Testis (tissue), 3 donors: ENCODE data around the gene PSMC1. TPM values are rescaled to one million over a fixed set of nuclear protein-coding genes. Genes with fewer than 3 reads are reported as not detected.

ENCODE experiments used
- DNase-seq: peaks from one replicate; pipeline ENCODE4 v3.0.0-alpha.2; 2019
- H3K27ac ChIP-seq, 2 donors: fragments of 200-600 bp; sonication (generic); one replicate each; pipeline ENCODE4 v1.5.1; 2019
- H3K27me3 ChIP-seq: fragments of 200-600 bp; sonication (generic); one replicate; pipeline ENCODE4 v1.5.1; 2019
- H3K36me3 ChIP-seq: fragments of 200-600 bp; sonication (generic); one replicate; pipeline ENCODE4 v1.5.1; 2017; ENCODE audit warnings: low read depth; ENCODE audit errors: missing control alignments
- H3K4me1 ChIP-seq: fragments of 200-600 bp; sonication (generic); one replicate; pipeline ENCODE4 v1.5.1; 2019
- H3K4me3 ChIP-seq, 2 donors: fragments of 200-600 bp; sonication (generic); one replicate each; pipeline ENCODE4 v1.5.1; 2017 to 2019
- H3K9me3 ChIP-seq: fragments of 200-600 bp; sonication (generic); one replicate; pipeline ENCODE4 v1.5.1; 2017
- POLR2A ChIP-seq: fragments of 450-650 bp; IDR thresholded peaks from one replicate; pipeline ENCODE4 v1.6.1; 2017; ENCODE audit warnings: antibody characterized with exemption, mild to moderate bottlenecking, moderate library complexity
- WGBS, 2 donors: methylation state at CpG; one replicate each; pipeline ENCODE4 v1.1.5; 2018; 5-methylcytosine and 5-hydroxymethylcytosine counted together
- intact Hi-C: fragments of 100-400 bp; cut with DNase I; formaldehyde crosslinking; loops from one replicate; pipeline ENCODE4 v1.15.1; 2023; ENCODE audit warnings: low total_unique reads
- polyA plus RNA-seq: library from polyadenylated mRNA; stranded (reverse); fragments of 350-450 nt; fragmentation: Illumina TruSeq; extraction: RNeasy Lipid Tissue Mini Kit (QIAGEN cat#74804); gene quantifications from one replicate; pipeline ENCODE4 v1.2.3, GENCODE V29; 2014; ENCODE audit warnings: low read depth, low replicate concordance; ENCODE audit not compliant: insufficient read depth
- total RNA-seq, 2 donors: library from RNA; depleted of rRNA; stranded (reverse); fragments of >200 nt; gene quantifications; one replicate each; pipeline ENCODE4 v1.2.3, GENCODE V29; 2016
- TF ChIP-seq, protein P1 (sequence below), 3 experiments: fragments of 450-650 bp in 2 of 3; fragments of 200-600 bp in 1 of 3; sonication (generic) in 1 of 3; IDR thresholded peaks; one replicate each; pipeline ENCODE4 v1.5.1; 2016 to 2019; ENCODE audit warnings: antibody characterized with exemption in 3 of 3, mild to moderate bottlenecking in 2 of 3, moderate library complexity in 1 of 3

PSMC1 gene
- total and polyA plus RNA-seq, 3 donors from 2014 or later = 111 to 300 (median 133) TPM

GRCh38 chr14:90277581-90278198, 21.3 kb downstream of the PSMC1 start:
- WGBS, 2 donors = 80 to 83% methylated on average over 17 to 24 of the region's 24 CpGs
- no peak for TF ChIP-seq POLR2A
- TF ChIP-seq, protein P1, sequence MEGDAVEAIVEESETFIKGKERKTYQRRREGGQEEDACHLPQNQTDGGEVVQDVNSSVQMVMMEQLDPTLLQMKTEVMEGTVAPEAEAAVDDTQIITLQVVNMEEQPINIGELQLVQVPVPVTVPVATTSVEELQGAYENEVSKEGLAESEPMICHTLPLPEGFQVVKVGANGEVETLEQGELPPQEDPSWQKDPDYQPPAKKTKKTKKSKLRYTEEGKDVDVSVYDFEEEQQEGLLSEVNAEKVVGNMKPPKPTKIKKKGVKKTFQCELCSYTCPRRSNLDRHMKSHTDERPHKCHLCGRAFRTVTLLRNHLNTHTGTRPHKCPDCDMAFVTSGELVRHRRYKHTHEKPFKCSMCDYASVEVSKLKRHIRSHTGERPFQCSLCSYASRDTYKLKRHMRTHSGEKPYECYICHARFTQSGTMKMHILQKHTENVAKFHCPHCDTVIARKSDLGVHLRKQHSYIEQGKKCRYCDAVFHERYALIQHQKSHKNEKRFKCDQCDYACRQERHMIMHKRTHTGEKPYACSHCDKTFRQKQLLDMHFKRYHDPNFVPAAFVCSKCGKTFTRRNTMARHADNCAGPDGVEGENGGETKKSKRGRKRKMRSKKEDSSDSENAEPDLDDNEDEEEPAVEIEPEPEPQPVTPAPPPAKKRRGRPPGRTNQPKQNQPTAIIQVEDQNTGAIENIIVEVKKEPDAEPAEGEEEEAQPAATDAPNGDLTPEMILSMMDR (IDR thresholded peaks at IDR 0.05) = no peak
- H3K9me3 ChIP-seq = no peaks in the 10 kb centered on the region
- H3K36me3 ChIP-seq = no peaks in the 10 kb centered on the region
- peaks cover 19% of the 10 kb centered on the region for H3K4me1 ChIP-seq
- no peak overlapping the region for H3K4me3 ChIP-seq
- intact Hi-C loops = no loop called here
- no peaks in the 10 kb centered on the region for H3K27me3 ChIP-seq
- no peak overlapping the region for H3K27ac ChIP-seq
- DNase-seq = peak; percentile 13

GRCh38 chr14:90278199-90279175, 22.1 kb downstream of the PSMC1 start:
- Histone ChIP-seq H3K36me3 (no peaks in the 10 kb centered on the region), H3K27me3 (no peaks in the 10 kb centered on the region), H3K27ac (no peak overlapping the region), H3K4me1 (peaks cover 18% of the 10 kb centered on the region), H3K9me3 (no peaks in the 10 kb centered on the region), H3K4me3 (no peak overlapping the region)
- 88 to 89% methylated on average over 34 to 35 of the region's 35 CpGs for WGBS, 2 donors
- DNase-seq = peak; percentile 13
- TF ChIP-seq POLR2A = no peak
- TF ChIP-seq, protein P1 (IDR thresholded peaks at IDR 0.05) = no peak
- intact Hi-C loops = no loop called here

DNA sequence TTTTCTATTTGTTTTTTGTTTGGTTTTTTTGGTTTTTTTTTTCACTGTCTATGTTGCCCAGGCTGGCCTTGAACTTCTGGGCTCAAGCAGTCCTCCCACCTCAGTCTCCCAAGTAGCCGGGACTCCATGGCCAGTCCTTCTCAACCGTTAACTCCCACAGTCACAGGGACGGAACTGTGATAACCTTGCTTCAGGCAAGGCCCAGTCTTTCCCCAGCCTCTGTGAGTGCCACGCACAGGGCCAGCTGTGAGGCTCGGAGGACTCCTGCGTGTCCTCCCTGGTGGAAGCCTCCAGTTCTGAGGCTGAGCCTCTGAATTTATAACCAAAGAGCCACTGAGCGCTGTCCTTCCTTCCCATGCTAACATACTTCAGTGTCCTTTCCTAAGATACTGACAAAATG, 23.7 kb downstream of the PSMC1 start:
- no peak for TF ChIP-seq POLR2A
- TF ChIP-seq, protein P1 (IDR thresholded peaks at IDR 0.05) = no peak
- H3K4me3 ChIP-seq = no peak overlapping the region
- peak overlapping the region; percentile 20 to 34 for H3K27ac ChIP-seq
- no peaks in the 10 kb centered on the region for H3K36me3 ChIP-seq
- 53 to 69% methylated on average over 7 of the region's 7 CpGs for WGBS, 2 donors
- intact Hi-C loops = no loop called here
- peaks cover 10% of the 10 kb centered on the region for H3K4me1 ChIP-seq
- H3K27me3 ChIP-seq = no peaks in the 10 kb centered on the region
- DNase-seq = peak; percentile 86
- no peaks in the 10 kb centered on the region for H3K9me3 ChIP-seq

- Histone ChIP-seq H3K27me3 (no peaks in the 10 kb centered on the region), H3K9me3 (no peaks in the 10 kb centered on the region), H3K4me3 (no peak overlapping the region), H3K36me3 (no peaks in the 10 kb centered on the region), H3K27ac (no peak overlapping the region), H3K4me1 (peaks cover 10% of the 10 kb centered on the region)
- TF ChIP-seq POLR2A = no peak
- TF ChIP-seq, protein P1 (IDR thresholded peaks at IDR 0.05) = no peak
- no peak for DNase-seq
- intact Hi-C loops = no loop called here
- 77 to 88% methylated on average over 8 of the region's 8 CpGs for WGBS, 2 donors
Measured at GRCh38 chr14:90281261-90281660, 24.9 kb downstream of the PSMC1 start.
